Ovary (tissue), 3 donors: Measurements from ENCODE around the gene TRANK1.

ENCODE experiments used
- EP300 ChIP-seq: sonication (generic); formaldehyde crosslinking; IDR thresholded peaks from one replicate; pipeline ENCODE4 v1.6.1; 2017; ENCODE audit warnings: antibody characterized with exemption
- POLR2A ChIP-seq: fragments of 450-650 bp; IDR thresholded peaks from one replicate; pipeline ENCODE4 v1.6.1; 2017; ENCODE audit warnings: antibody characterized with exemption, mild to moderate bottlenecking, moderate library complexity
- TF ChIP-seq, protein P1 (sequence below), 3 donors: fragments of 450-650 bp in 2 of 3; fragments of 200-600 bp in 1 of 3; IDR thresholded peaks; one replicate each; pipeline versions ENCODE4 v1.5.1 to v1.8.0; 2016 to 2022; ENCODE audit warnings: antibody characterized with exemption in 3 of 3, mild to moderate bottlenecking in 1 of 3
- donor health status: DM: no; HTN: no; CAD: no.

DNA sequence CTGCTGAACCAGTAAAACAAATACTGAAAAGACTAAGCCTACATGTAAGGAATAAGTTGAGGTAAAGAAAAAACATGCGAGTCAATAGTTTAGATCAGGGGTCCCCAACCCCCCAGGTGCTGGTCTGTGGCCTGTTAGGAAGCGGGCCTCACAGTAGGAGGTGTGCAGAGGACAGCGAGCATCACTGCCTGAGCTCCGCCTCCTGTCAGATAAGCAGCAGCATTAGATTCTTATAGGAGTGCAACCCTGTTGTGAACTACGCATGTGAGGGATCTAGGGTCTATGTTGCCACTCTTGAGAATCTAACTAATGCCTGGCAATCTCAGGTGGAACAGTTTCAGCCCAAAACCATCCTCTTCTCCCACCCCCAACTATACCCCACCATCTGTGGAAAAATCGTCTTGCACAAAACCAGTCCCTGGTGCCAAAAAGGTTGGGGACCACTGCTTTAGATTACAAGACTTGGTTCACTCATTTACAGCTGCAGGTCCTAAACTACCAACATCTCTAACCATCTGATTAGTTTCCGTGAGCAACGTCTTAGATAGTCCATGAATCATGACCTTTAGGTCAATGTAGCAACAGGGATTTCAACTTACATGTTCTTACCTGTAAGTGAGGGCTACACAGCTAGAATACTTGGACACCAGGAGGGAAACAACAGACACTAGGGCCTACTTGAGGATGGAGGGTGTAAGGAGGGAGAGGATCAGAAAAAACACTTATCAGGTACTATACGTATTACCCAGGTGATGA is 66.7 kb downstream of the TRANK1 start:
- TF ChIP-seq, protein P1, sequence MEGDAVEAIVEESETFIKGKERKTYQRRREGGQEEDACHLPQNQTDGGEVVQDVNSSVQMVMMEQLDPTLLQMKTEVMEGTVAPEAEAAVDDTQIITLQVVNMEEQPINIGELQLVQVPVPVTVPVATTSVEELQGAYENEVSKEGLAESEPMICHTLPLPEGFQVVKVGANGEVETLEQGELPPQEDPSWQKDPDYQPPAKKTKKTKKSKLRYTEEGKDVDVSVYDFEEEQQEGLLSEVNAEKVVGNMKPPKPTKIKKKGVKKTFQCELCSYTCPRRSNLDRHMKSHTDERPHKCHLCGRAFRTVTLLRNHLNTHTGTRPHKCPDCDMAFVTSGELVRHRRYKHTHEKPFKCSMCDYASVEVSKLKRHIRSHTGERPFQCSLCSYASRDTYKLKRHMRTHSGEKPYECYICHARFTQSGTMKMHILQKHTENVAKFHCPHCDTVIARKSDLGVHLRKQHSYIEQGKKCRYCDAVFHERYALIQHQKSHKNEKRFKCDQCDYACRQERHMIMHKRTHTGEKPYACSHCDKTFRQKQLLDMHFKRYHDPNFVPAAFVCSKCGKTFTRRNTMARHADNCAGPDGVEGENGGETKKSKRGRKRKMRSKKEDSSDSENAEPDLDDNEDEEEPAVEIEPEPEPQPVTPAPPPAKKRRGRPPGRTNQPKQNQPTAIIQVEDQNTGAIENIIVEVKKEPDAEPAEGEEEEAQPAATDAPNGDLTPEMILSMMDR (IDR thresholded peaks at IDR 0.05) = no peak
- TF ChIP-seq EP300 = no peak
- no peak for TF ChIP-seq POLR2A
